ENCODE measurements around the gene TCERG1L. TPM values are rescaled to one million over a fixed set of nuclear protein-coding genes. Genes with fewer than 3 reads are reported as not detected.

The TCERG1L gene
- polyA plus RNA-seq, 3 donors, result not detected

DNA sequence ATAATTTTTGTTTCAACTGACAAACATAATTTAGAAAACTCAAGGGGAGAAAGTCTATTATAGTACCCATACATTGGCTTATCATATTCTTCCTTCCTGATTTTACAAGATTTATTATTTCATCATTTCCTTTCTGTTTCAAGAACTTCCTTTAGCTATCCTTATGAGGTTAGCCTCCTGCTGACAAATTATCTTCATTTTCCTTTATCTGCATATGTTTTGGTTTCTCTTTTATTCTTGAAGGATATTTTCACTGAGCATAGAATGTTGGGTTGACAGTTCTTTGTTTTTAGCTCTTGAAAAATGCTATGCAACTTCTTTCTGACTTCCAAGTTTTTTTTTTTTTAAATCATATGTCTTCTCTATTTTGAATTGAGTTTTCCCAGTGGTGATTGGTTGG is 21.3 kb upstream of the TCERG1L start:
- intact Hi-C loops (cut with micrococcal nuclease), result no loop called here
- Histone ChIP-seq H3K36me3 (replicated peaks in 1 of 2; ENCODE audit: control insufficient read depth in 1 of 2, insufficient read depth in 2 of 2, low read length in 2 of 2) (no peaks in the 10 kb centered on the region), H3K27me3 (ENCODE audit: control insufficient read depth in 2 of 2, insufficient read depth in 2 of 2, low read length in 2 of 2) (no peaks in the 10 kb centered on the region), H3K4me2 (replicated peaks; ENCODE audit: extremely low read depth, low read length, poor library complexity, severe bottlenecking) (no peak overlapping the region), H2AFZ (ENCODE audit: insufficient read depth, low read depth, low read length, poor library complexity, severe bottlenecking) (no peak overlapping the region), H3K4me1 (ENCODE audit: control insufficient read depth in 1 of 2, insufficient read depth in 2 of 2, low read length in 2 of 2) (no peaks in the 10 kb centered on the region), H3K79me2 (ENCODE audit: insufficient read depth, low read length) (no peaks in the 10 kb centered on the region), H3K9me3 (replicated peaks in 1 of 2; ENCODE audit: control insufficient read depth in 1 of 2, insufficient read depth in 1 of 2, low read length in 2 of 2) (peaks cover 0 to 11% of the 10 kb centered on the region in 2 donors), H4K20me1 (ENCODE audit: insufficient read depth, low read length) (no peaks in the 10 kb centered on the region), H3K27ac (ENCODE audit: low read depth in 1 of 2, low read length in 2 of 2) (no peak overlapping the region), H3K9ac (ENCODE audit: insufficient read depth, low read length, poor library complexity, severe bottlenecking) (no peak overlapping the region), H3K4me3 (replicated peaks in 1 of 3; ENCODE audit: low read depth in 2 of 3, low read length in 3 of 3) (no peak overlapping the region)
- Mint-ChIP-seq H3K36me3 (no peaks in the 10 kb centered on the region), H3K4me1 (no peaks in the 10 kb centered on the region), H3K9me3 (peaks cover 0 to 5% (median 4%) of the 10 kb centered on the region in 7 donors), H3K27me3 (ENCODE audit: low read depth in 3 of 3) (peaks cover 0 to 2% (median 1%) of the 10 kb centered on the region in 3 donors), H3K27ac (no peak overlapping the region), H3K4me3 (no peak overlapping the region)
- TF ChIP-seq, protein P1, sequence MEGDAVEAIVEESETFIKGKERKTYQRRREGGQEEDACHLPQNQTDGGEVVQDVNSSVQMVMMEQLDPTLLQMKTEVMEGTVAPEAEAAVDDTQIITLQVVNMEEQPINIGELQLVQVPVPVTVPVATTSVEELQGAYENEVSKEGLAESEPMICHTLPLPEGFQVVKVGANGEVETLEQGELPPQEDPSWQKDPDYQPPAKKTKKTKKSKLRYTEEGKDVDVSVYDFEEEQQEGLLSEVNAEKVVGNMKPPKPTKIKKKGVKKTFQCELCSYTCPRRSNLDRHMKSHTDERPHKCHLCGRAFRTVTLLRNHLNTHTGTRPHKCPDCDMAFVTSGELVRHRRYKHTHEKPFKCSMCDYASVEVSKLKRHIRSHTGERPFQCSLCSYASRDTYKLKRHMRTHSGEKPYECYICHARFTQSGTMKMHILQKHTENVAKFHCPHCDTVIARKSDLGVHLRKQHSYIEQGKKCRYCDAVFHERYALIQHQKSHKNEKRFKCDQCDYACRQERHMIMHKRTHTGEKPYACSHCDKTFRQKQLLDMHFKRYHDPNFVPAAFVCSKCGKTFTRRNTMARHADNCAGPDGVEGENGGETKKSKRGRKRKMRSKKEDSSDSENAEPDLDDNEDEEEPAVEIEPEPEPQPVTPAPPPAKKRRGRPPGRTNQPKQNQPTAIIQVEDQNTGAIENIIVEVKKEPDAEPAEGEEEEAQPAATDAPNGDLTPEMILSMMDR (IDR thresholded peaks at IDR 0.05), result no peak
- DNase-seq, result no peak

DNA sequence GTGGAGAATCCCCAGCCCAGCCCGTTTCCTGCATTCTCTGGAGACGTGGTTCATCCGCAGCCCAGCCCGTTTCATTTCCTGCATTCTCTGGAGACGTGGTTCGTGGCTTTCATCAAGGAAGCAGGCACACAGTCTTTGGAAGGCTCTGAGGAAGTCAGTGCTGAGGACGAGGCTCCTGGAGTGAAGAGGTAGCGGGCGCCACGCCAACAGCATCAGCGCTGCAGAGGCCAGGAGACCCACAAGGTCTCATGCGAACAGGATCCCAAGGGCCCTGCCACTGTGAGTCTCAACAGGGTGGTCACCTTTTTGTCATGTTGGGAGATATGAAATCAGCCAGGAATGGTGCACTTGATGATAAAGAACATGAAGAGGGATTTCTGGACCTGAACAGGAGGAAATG is 12.4 kb upstream of the TCERG1L start:
- Mint-ChIP-seq H3K36me3 (no peaks in the 10 kb centered on the region), H3K27ac (no peak overlapping the region), H3K9me3 (peaks cover 0 to 3% (median 0%) of the 10 kb centered on the region in 7 donors), H3K4me3 (no peak overlapping the region), H3K27me3 (ENCODE audit: low read depth in 3 of 3) (peaks cover 4 to 16% (median 14%) of the 10 kb centered on the region in 3 donors), H3K4me1 (no peaks in the 10 kb centered on the region)
- Histone ChIP-seq H3K9me3 (replicated peaks in 1 of 2; ENCODE audit: control insufficient read depth in 1 of 2, insufficient read depth in 1 of 2, low read length in 2 of 2) (no peaks in the 10 kb centered on the region), H3K4me3 (replicated peaks in 1 of 3; ENCODE audit: low read depth in 2 of 3, low read length in 3 of 3) (no peak overlapping the region), H3K27ac (ENCODE audit: low read depth in 1 of 2, low read length in 2 of 2) (no peak overlapping the region), H2AFZ (ENCODE audit: insufficient read depth, low read depth, low read length, poor library complexity, severe bottlenecking) (no peak overlapping the region), H3K9ac (ENCODE audit: insufficient read depth, low read length, poor library complexity, severe bottlenecking) (no peak overlapping the region), H3K36me3 (replicated peaks in 1 of 2; ENCODE audit: control insufficient read depth in 1 of 2, insufficient read depth in 2 of 2, low read length in 2 of 2) (no peaks in the 10 kb centered on the region), H3K27me3 (ENCODE audit: control insufficient read depth in 2 of 2, insufficient read depth in 2 of 2, low read length in 2 of 2) (peaks cover 0 to 7% of the 10 kb centered on the region in 2 donors), H3K79me2 (ENCODE audit: insufficient read depth, low read length) (no peaks in the 10 kb centered on the region), H3K4me1 (ENCODE audit: control insufficient read depth in 1 of 2, insufficient read depth in 2 of 2, low read length in 2 of 2) (no peaks in the 10 kb centered on the region), H3K4me2 (replicated peaks; ENCODE audit: extremely low read depth, low read length, poor library complexity, severe bottlenecking) (no peak overlapping the region), H4K20me1 (ENCODE audit: insufficient read depth, low read length) (no peaks in the 10 kb centered on the region)
- no peak for DNase-seq
- 24% methylated on average over 12 of the region's 12 CpGs for WGBS (ENCODE audit: insufficient coverage)
- intact Hi-C loops (cut with micrococcal nuclease), result no loop called here
- TF ChIP-seq, protein P1 (IDR thresholded peaks at IDR 0.05), result no peak
